Measurements from ENCODE around the gene BAHCC1.

BAHCC1 gene

DNA sequence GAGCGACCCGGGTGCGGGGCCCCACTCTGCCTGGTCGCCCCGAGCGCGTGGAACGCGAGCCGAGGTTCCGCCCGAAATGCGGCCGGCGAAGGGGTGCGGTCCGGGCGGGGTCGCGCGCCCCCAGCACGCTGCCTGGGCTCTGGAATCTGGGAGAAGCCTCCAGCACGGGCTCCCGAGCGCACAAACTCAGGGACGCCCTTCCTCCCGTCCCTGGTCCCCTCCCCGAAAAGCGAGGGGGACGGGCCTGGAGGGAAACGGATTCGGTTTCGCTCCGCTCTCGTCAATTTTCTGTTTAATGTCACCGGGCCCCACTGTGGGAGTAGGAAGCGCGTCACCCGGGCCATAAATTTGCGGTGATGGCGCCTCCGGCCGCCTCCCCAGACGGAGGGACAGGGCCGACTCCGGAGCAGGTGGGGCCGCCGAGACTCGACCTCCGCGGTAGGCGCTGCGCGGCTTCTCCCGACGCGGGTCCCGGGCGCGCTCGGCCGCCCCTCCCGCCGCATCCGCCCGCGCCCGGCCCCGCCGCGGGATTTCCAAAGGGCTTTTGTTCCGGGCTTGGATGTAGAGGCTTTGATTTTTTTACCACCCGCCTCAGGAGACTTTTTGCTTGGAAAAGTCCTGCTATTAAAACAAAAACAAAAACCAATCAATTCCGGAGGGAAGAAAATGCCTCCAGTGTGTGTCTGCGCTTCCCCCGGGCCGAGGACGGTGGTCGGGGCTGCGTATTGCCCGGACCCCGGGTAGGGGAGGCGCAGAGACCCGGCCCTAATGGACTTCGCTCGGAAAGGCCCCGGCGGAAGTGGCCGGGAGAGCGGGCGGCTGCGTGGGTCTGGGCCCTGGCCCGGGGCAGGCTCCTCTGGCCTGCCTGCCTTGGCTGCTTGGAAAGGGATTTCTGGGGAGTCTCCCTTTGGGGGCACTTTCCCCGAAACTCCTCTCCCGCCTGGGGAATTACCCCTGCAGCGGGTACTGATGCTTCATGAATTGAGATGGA, 7.9 kb upstream of the BAHCC1 start:
- DNase-seq: no peak

GRCh38 chr17:81388091-81388611, 7.1 kb upstream of the BAHCC1 start:
- DNase-seq: no peak

DNA sequence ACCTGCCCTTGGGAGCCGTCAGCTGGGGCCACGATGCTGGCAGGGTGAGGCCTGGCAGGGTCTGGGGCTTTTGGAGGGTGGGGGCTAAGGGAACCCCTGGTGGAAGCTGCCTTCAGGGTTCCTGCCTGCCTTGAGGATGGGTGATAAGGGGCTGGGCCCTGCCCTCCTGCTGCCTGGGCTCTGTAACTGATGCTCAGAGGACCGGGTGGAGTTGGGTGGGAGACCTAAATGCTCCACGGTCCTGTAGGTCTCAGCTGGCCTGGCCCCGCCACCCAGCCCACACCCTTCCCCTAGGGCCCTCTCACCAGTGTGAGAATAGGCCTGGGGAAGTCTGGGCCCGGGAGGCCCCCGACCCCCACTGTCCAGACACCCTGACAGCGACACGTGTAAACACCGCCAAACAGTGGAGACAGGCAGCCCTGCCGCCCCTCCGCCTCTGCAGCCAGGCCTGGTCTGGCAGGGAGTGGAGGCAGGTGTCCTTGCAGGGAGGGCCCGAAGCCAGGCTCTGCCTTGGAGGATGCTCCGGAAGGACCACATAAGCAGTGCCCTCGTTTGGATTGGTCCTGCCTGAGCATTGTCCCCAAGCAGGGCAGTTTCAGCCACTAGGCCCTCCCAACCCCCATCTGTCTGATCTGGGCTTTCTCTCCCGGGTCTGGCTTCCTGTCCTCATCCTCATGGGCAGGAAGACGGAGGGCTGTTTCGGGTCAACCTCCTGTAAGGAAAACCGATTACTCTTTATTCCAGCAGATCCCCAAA, 6.5 kb upstream of the BAHCC1 start:
- DNase-seq: no peak

- DNase-seq: no peak
These were observed 5.7 kb upstream of the BAHCC1 start for GRCh38 chr17:81389585-81389984.

DNA sequence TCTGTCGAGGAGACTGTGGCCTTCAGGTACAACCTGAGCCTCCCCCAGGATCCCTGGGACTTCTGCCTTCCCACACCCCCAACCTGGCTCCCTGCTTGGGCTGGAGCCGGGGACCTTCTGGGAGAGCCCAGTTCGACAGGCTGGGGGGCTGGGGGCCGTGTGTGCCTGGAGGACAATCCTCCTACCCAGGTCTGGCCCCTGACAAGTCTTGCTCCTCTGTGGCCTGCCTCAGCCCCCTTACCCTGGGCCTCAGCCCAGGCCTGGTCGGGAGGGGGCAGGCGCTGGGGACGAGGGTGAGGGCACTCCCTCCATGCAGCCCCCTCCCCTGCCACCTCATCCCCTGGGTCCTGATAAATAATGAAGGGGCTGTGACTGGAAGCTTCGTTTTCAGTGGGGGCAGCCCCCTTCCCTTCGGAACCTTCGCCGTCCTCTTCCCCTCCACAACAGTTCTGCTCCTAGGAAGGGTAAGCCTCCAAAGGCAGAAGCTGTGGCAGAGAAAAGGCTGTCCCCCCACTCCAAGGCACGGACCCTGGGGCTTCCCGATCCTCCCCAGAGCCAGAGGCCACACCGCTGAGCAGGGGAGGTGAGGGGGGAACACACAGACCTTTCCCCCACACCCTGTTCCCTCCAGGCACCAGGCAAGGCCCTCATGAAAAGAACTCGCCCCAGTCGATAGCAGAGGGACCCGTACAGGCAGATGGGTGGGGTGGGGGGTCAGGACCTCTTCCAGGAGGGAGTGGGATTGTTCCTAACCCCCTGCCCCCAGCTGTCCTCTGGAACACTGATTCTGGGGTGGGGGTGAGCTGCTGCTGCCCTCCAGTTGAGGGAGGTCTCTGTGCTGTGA, 5.0 kb upstream of the BAHCC1 start:
- no peak for DNase-seq

GRCh38 chr17:81390873-81391255, 4.4 kb upstream of the BAHCC1 start:
- DNase-seq: no peak

GRCh38 chr17:81391293-81391935, 3.8 kb upstream of the BAHCC1 start:
- no peak for DNase-seq

DNA sequence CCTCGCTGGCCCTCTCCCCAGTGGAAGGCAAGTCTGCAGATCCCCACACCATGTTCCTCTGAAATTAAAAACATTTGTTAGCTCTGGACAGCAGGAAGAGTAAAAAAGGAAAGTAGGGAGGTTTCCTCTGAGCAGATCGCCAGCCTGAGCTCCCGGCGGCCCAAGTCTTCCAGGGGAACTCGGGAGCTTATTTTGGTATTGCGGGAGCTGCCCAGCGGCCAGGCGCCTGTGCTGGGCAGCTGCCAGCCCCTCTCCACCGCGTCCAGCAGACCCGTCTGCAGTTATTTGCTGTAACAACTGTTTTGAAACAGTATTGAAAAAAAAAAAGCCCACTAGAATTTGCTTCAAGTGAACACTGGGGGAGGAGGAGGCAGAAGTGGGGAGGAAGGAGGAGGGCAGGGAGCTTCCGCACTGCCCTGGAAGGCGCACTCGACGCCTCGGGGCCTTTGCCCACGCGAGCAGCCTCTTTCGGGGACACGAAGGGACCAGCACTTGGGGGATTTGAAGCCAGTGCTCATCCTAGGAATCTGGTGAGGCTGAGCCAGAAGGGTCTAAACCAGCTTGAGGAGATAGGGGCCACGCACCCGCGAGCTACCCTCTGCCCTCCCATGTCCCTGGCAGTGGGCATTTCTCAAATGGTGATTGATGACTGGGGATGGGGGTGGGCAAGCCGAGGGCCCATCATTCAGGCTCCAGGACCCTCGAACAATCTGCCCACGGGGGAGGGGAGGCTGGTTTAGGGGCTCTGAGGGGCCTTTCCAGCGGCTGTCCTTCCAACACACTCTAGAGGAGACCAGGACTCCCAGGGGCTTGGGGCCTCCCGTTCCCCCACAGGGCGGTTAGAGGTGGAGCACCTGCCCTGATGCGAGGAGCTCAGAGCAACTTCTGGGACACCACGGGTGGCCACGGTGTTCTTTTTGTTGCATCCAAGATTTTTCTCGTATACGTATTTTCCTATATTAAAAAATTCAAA, 3.0 kb upstream of the BAHCC1 start:
- DNase-seq: no peak

DNA sequence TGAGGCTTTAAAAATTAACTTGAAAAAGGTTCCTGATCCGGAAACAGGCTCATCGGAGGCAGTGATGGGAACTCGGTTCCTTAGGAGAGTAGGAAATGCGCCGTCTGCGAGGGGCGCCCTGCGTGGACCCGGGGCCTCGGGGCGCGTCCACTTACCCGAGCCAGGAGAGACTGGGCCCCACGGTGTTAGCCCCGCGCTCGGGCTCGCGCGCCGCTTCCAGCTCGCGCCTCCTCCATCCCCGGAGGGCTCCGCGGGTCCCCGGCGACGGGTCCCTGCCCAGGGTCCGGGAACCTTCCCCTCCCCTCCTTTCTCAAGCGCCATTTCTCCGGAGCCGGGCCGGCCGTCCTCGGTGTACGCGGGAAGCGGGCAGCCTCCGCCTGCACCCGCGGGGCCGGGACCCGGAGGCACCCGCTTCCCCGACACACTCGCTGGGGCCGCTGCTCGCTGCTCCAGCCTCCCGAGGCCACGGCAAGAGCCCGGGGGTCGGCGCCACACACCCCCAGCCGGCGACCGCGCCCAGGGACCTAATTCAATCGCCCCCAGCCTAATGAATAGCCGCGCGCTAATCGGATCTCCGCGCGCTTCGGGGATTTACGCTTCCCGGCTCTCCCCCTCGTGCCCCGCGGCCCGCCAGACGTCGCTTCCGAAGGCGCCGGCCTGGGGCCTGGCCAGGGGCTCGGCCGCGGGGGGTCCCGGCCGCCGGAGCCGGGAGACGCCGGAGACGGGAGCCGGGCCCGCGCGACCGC, 2.2 kb upstream of the BAHCC1 start:
- DNase-seq: no peak

- DNase-seq: no peak
These were observed 1.4 kb upstream of the BAHCC1 start for GRCh38 chr17:81393684-81394376.

- no peak for DNase-seq
These were observed 808 bp upstream of the BAHCC1 start for GRCh38 chr17:81394377-81394920.

- no peak for DNase-seq
These were observed 482 bp downstream of the BAHCC1 start for GRCh38 chr17:81395600-81396277.

DNA sequence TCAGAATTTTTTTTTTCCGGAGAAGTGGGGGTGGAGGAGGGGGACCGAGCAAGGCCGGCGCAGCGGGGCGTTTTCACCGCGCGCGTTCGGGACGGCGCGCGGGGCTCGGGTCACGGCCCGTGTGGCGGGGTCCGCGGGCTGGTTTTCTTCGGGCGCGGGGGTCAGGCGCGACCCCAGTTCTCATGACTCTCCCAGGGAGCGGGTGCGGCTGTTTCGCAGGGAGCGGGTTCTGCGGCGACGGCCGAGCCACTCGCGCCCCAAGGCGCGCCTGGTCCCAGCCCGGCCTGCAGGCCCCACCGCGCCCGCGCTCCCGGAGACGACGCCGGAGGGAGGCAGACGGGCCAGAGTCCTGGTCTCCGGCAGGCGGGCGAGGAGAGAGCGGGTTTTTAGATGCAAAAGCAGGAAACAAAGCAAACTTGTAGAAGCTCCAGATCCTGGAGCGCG, 1.0 kb downstream of the BAHCC1 start:
- DNase-seq: no peak

- DNase-seq: peak; percentile 33
These were observed 1.6 kb downstream of the BAHCC1 start for GRCh38 chr17:81396722-81397313.

GRCh38 chr17:81397314-81398175, 2.3 kb downstream of the BAHCC1 start:
- DNase-seq: no peak

GRCh38 chr17:81398176-81398831, 3.0 kb downstream of the BAHCC1 start:
- no peak for DNase-seq

All from T-helper 9 cell (primary cell).